HG03442 (cell line): ENCODE measurements around the gene HERC6.
"Not testable (repeated sequence)": the region's sequence is repeated elsewhere in the genome, so short reads cannot be mapped to it uniquely, and the experiment has no call there.

ENCODE experiments used
- ATAC-seq: cut with Tn5 transposase; IDR thresholded peaks from one replicate; pipeline ENCODE4 v1.9.1; 2021; ENCODE audit warnings: mild to moderate bottlenecking, moderate library complexity; ENCODE audit not compliant: unreplicated experiment

The HERC6 gene

DNA sequence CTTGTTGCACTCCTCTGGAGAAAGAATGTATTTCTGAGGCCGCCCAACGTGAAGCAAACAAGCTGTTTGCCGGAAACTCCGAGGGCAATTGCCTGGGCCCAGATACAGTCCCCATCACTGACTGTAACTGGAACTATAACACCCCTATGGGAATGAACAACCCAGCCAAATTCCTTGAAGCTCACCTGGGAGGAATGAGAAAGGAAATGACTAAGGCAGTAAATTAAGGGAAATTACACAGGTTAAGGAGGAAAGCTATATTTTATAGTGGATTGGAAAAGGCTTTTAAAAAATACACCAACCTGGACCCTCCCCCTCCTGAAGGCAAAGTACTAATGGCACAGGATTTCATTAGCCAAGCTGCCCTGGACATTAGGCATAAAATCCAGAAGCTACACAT lies 66.6 kb downstream of the HERC6 start:
- ATAC-seq: no peak

GRCh38 chr4:88446124-88446523 lies 67.5 kb downstream of the HERC6 start:
- no peak for ATAC-seq

DNA sequence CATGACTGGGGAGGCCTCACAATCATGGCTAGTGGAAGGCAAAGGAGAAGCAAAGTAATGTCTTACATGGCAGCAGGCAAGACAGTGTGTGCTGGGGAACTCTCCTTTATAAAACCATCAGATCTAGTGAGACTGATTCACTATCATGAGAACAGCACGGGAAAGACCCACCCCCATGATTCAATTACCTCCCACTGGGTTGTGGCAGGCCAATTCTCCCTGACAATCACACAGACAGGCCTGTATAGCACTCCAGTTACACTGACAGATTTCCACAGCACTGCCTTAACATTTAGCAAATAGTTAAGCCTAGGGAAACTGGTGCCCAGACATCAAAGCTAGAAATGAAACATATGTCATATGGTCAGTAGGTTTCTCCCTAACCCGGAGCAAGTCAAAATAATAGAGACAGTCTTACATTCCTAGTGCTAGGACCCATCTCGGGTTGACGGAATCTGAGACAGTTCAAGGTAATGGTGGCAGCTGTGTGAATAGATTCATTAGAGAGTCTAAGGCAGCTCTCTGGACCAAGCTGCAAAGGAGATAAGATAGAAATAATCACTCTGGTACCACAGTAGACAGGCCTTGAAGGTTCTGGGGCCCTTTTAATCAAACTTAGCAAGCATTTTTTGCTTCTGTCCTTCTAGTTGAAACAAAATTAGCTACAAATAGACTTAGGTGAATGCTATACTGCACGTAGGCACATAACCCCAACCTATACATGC lies 68.9 kb downstream of the HERC6 start:
- no peak for ATAC-seq

DNA sequence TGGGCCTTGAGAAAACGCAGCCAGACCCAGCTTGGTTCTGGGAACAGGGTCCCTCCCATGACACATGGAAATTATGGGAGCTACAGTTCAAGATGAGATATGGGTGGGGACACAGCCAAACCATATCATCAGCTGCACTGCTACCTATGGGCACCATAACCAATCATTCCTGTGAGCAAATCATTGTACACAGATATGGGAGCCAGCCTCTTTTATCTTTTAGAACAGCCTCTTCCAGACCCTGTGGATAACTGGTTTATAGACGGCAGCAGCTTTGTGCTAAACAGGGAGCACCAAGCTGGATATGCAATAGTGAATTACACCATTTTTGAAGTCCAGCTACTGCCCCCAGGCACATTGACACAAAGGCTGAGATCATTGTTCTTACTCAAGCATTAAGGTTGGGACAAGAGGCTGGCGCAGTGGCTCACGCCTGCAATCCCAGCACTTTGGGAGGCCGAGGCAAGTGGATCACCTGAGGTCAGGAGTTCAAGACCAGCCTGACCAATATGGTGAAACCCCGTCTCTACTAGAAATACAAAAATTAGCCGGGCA lies 69.6 kb downstream of the HERC6 start:
- not testable (repeated sequence) for ATAC-seq

- ATAC-seq: no peak
Measured at GRCh38 chr4:88448889-88449288, 70.2 kb downstream of the HERC6 start.

DNA sequence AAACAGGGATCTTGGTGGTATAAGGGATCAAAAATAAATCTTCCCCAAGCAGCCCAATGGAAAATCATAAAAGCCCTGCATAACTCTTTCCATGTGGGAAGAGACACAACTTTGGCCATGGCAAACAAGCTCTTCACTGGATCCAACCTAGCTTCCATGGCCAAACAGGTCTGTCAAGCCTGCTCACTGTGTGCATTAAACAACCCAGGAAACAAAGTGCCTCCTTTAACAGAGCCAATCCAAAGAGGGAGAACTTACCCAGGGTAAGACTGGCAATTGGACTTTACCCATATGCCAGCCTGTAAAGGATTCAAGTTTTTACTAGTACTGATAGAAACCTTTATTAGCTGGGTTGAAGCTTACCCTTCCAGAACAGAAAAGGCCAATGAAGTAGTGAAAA lies 70.6 kb downstream of the HERC6 start:
- ATAC-seq: no peak

GRCh38 chr4:88451205-88451604 lies 72.6 kb downstream of the HERC6 start:
- ATAC-seq: no peak

DNA sequence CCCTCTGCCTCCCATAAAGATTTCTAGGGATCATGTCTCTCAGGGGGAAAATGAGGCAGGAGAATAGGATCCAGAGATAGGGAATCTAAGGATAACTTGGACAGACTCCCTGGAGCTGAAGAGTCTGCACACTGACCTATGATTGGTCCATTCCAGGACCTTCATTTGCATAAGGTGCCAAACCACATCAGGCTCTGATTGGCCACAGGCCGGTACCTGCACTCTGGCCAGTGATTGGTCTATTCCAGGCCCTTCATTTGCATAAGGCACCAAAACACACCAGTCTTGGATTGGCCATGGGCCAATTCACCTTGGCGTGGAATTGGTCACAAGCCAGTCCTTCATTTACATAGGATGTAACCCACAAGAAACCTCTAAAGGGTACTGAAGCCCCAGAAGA lies 74.3 kb downstream of the HERC6 start:
- ATAC-seq: no peak

DNA sequence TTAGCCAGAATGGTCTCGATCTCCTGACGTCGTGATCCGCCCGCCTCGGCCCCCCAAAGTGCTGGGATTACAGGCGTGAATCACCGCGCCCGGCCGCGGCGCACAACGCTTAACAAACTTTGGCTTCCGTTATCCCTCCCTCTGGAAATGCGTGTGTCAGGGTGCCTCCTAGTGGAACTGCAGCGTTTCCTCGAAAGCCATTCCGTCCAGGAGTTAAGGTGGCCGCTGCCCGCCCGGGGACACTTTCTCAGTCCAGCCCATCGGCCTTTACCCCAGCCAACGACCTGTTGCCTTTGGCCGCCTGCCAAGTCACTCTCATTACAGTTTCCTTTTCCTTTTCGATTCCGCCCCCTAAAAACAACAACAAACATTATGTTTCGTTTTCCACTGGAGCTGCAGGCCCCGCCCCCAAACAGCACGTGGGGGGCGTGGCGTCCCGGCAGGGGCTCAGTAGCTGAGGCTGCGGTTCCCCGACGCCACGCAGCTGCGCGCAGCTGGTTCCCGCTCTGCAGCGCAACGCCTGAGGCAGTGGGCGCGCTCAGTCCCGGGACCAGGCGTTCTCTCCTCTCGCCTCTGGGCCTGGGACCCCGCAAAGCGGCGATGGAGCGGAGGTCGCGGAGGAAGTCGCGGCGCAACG lies 78.1 kb downstream of the HERC6 start, which contains the start of gene HERC5:
Gene HERC5 (plus strand): TSS at position 450 of the 637 bp plus-strand sequence. CDS start 151 bp downstream, at position 601.
- ATAC-seq: peak; percentile 90

GRCh38 chr4:88457307-88458103 lies 78.9 kb downstream of the HERC6 start:
- ATAC-seq: peak; percentile 36

DNA sequence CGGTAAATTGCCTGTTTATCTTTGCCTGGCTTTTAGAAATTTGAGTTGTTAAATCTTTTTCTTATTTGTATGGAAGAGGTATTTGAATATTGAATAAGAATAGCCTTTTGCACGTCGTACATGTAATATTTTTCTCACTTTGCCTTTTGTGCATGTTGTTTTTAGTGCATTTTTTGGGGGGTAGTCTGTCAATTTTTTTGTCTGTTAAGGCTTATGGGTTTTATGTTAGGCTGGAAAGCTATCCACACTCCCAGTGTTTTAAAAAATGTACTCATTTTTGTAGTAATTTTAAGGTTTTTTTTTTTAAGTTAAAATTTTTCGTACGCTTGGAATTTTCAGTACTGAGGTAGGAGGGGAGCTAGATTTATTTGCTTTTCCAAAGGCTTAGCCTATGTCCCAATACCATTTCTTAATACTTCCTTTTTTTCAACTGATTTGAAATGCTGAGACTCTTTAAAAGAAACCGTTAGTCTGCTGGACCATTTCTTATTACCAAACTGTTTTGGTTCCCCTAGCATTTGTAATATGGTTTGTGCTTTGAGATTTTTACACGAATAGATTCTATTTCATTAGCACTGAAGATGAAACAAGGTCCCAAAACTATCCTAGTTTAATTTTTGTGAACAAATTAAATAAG lies 79.6 kb downstream of the HERC6 start:
- ATAC-seq: no peak

DNA sequence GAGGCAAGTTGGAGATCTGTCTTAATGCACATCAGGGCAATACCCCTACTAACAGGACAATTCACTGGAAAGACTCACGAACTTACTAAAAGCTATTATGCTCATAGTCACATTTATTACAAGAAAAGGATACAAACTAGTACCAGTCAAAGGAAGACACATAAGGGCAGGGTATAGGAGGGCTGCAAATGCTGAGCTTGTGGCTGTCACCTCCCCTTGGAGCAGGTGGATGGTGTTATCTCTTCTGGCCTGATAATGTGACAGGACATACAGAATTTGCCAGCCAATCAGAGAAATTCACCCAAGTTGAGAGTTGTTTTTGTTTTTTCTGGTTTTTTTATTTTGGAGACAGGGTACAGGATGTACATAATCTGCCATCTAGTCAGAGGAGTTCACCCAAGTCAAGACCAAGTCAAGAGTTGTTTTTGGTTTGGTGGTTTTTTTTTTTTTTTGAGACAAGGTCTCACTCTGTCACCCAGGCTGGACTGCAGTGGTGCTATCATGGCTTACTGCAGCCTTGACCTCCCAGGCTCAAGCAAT lies 87.1 kb downstream of the HERC6 start:
- no peak for ATAC-seq

GRCh38 chr4:88467392-88467791 lies 88.7 kb downstream of the HERC6 start:
- ATAC-seq: no peak

DNA sequence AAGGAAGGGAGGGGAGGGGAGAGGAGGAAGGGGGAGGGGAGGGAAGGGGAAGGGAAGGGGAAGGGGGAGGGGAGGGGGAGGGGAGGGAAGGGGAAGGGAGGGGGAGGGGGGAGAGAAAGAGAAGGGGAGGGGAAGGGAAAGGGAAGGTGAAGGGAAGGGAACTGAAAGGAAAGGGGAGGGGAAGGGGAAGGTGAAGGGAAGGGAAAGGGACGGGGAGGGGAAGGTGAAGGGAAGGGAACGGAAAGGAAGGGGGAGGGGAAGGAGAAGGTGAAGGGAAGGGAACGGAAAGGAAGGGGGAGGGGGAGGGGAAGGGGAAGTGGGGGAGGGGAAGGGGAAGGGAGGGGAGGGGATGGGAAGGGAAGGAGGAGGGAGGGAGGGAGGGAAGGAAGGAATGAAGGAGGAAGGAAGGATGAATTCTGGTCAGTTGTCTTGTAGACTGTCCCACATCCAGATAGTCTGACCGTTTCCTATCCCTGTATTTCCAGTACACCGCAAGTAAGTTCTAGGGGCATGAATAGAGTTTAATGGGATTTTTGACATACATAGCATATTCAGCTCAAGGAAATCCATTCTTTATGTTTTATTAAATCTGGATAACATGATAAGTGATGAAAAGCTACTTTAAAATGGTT lies 98.7 kb downstream of the HERC6 start:
- ATAC-seq: no peak

DNA sequence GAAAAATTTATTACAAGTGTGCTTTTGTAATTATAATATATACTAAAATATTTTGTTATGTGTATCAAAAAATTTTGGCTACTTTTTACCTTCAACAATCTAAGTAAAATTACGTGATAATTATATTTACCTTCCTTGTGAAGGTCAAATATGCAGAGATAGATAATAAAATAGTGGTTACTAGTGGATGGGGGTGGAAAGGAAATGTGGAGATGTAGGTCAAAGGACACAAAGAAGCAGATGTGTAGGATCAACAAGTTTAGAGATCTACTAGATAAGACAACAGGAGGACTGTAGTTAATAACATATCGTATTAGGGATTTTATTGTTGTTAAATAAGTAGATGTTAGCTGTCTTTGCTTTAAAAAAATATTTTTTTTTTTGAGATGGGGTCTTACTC lies 99.6 kb downstream of the HERC6 start:
- ATAC-seq: no peak

- no peak for ATAC-seq
Measured at GRCh38 chr4:88481537-88481936, 102.9 kb downstream of the HERC6 start.

- ATAC-seq: no peak
Measured at GRCh38 chr4:88489100-88489761, 110.6 kb downstream of the HERC6 start.
